CD14-positive monocyte (primary cell): Measurements from ENCODE around the gene KCNJ10. TPM values are rescaled to one million over a fixed set of nuclear protein-coding genes. Genes with fewer than 3 reads are reported as not detected.

Source experiments
- DNase-seq, 3 donors: peaks; one replicate each; pipeline ENCODE4 v3.0.0-alpha.2; 2011 to 2022
- H2AFZ ChIP-seq: 2 replicates; pipeline ENCODE4 v1.6.0; 2012; ENCODE audit warnings: mild to moderate bottlenecking, low read depth, low read length, inconsistent platforms; ENCODE audit not compliant: insufficient read depth, poor library complexity, severe bottlenecking
- H3K27ac ChIP-seq, 2 donors: 1 replicate in 1 of 2; 2 replicates in 1 of 2; pipeline ENCODE4 v1.5.1; 2012 to 2013; ENCODE audit warnings: low read length in 2 of 2, control low read depth in 1 of 2, inconsistent platforms in 1 of 2, low read depth in 1 of 2, mild to moderate bottlenecking in 1 of 2
- H3K27me3 ChIP-seq, 2 donors: one replicate each; pipeline versions ENCODE4 v1.6.0 to v1.6.1; 2011 to 2013; ENCODE audit warnings: low read length in 2 of 2; ENCODE audit not compliant: control insufficient read depth in 2 of 2, insufficient read depth in 2 of 2
- H3K36me3 ChIP-seq, 2 donors: replicated peaks in 1 of 2; 1 replicate in 1 of 2; 2 replicates in 1 of 2; pipeline versions ENCODE4 v1.5.1 to v1.6.1; 2012 to 2013; ENCODE audit warnings: low read length in 2 of 2, control low read depth in 1 of 2, inconsistent platforms in 1 of 2, mild to moderate bottlenecking in 1 of 2; ENCODE audit not compliant: insufficient read depth in 2 of 2, control insufficient read depth in 1 of 2
- H3K4me1 ChIP-seq, 2 donors: 1 replicate in 1 of 2; 2 replicates in 1 of 2; pipeline versions ENCODE4 v1.5.1 to v1.6.1; 2012 to 2013; ENCODE audit warnings: low read length in 2 of 2, control low read depth in 1 of 2, inconsistent platforms in 1 of 2, mild to moderate bottlenecking in 1 of 2, moderate library complexity in 1 of 2; ENCODE audit not compliant: insufficient read depth in 2 of 2, control insufficient read depth in 1 of 2
- H3K4me2 ChIP-seq: replicated peaks from 2 replicates; pipeline ENCODE3; 2012; ENCODE audit warnings: low read length, moderate library complexity, mild to moderate bottlenecking; ENCODE audit not compliant: poor library complexity, severe bottlenecking; ENCODE audit errors: extremely low read depth
- H3K4me3 ChIP-seq, 3 experiments: fragments of 200-600 bp in 1 of 3; sonication (generic) in 1 of 3; replicated peaks in 1 of 3; 1 replicate in 2 of 3; 2 replicates in 1 of 3; pipeline ENCODE4 v1.5.1; 2011 to 2013; ENCODE audit warnings: low read length in 3 of 3, mild to moderate bottlenecking in 3 of 3, control low read depth in 2 of 3, low read depth in 2 of 3, inconsistent platforms in 1 of 3, moderate library complexity in 1 of 3
- H3K79me2 ChIP-seq: 2 replicates; pipeline ENCODE4 v1.6.0; 2012; ENCODE audit warnings: mild to moderate bottlenecking, control low read depth, inconsistent platforms, low read length, moderate library complexity; ENCODE audit not compliant: insufficient read depth
- H3K9ac ChIP-seq: 2 replicates; pipeline ENCODE4 v1.6.0; 2017; ENCODE audit warnings: low read length, mild to moderate bottlenecking; ENCODE audit not compliant: insufficient read depth, poor library complexity, severe bottlenecking
- H3K9me3 ChIP-seq, 2 donors: replicated peaks in 1 of 2; 1 replicate in 1 of 2; 2 replicates in 1 of 2; pipeline versions ENCODE4 v1.5.1 to v1.6.1; 2012 to 2013; ENCODE audit warnings: low read length in 2 of 2, control low read depth in 1 of 2; ENCODE audit not compliant: control insufficient read depth in 1 of 2, insufficient read depth in 1 of 2
- H4K20me1 ChIP-seq: 2 replicates; pipeline ENCODE4 v1.6.0; 2012; ENCODE audit warnings: mild to moderate bottlenecking, low read length, control low read depth, moderate library complexity; ENCODE audit not compliant: insufficient read depth
- H3K27ac Mint-ChIP-seq, 7 donors: one replicate each; pipeline ENCODE4 v1.8.0; 2020; ENCODE audit warnings: mild to moderate bottlenecking in 7 of 7, mixed read lengths in 7 of 7, moderate library complexity in 6 of 7, inconsistent platforms in 2 of 7
- H3K27me3 Mint-ChIP-seq, 3 donors: one replicate each; pipeline ENCODE4 v1.8.0; 2021 to 2022; ENCODE audit warnings: low read depth in 3 of 3, mild to moderate bottlenecking in 3 of 3, mixed read lengths in 3 of 3, moderate library complexity in 3 of 3, inconsistent platforms in 1 of 3
- H3K36me3 Mint-ChIP-seq, 2 donors: one replicate each; pipeline ENCODE4 v1.8.0; 2020; ENCODE audit warnings: mixed read lengths in 2 of 2, inconsistent platforms in 1 of 2, mild to moderate bottlenecking in 1 of 2
- H3K4me1 Mint-ChIP-seq: one replicate; pipeline ENCODE4 v1.8.0; 2020; ENCODE audit warnings: mild to moderate bottlenecking, mixed read lengths
- H3K4me3 Mint-ChIP-seq, 2 donors: one replicate each; pipeline ENCODE4 v1.8.0; 2020; ENCODE audit warnings: mild to moderate bottlenecking in 2 of 2, mixed read lengths in 2 of 2, moderate library complexity in 1 of 2
- H3K9me3 Mint-ChIP-seq, 7 donors: one replicate each; pipeline ENCODE4 v1.8.0; 2020 to 2022; ENCODE audit warnings: mixed read lengths in 7 of 7, mild to moderate bottlenecking in 6 of 7, moderate library complexity in 6 of 7, inconsistent platforms in 2 of 7
- WGBS: methylation state at CpG from one replicate; pipeline ENCODE4 v1.1.5; 2013; ENCODE audit warnings: missing lambda C conversion rate; ENCODE audit not compliant: insufficient coverage; 5-methylcytosine and 5-hydroxymethylcytosine counted together
- intact Hi-C, 2 donors: fragments of 100-400 bp; cut with micrococcal nuclease; formaldehyde crosslinking; loops; one replicate each; pipeline versions ENCODE4 v1.15.0 to v1.15.1; 2023
- polyA plus RNA-seq, 3 donors: library from polyadenylated mRNA; depleted of rRNA in 1 of 3; unstranded in 2 of 3; stranded (reverse) in 1 of 3; fragments of 300-500 nt in 2 of 3; fragments of >200 nt in 1 of 3; fragmentation: Illumina TruSeq in 2 of 3; gene quantifications; 1 replicate in 2 of 3; 2 replicates in 1 of 3; pipeline ENCODE4 v1.2.3, GENCODE V29; 2012 to 2021
- TF ChIP-seq, protein P1 (sequence below): fragments of 200-600 bp; IDR thresholded peaks from one replicate; pipeline ENCODE4 v1.8.0; 2022; ENCODE audit warnings: antibody characterized with exemption, mild to moderate bottlenecking

Gene KCNJ10
- polyA plus RNA-seq, 3 donors, result 0.23 TPM; not detected in 2

- Histone ChIP-seq H3K36me3 (peaks cover 10 to 22% of the 10 kb centered on the region in 2 donors), H2AFZ (no peak overlapping the region), H3K27me3 (peaks cover 14 to 28% of the 10 kb centered on the region in 2 donors), H3K4me3 (no peak overlapping the region), H4K20me1 (no peaks in the 10 kb centered on the region), H3K9me3 (no peaks in the 10 kb centered on the region), H3K79me2 (no peaks in the 10 kb centered on the region), H3K27ac (no peak overlapping the region), H3K9ac (no peak overlapping the region), H3K4me2 (no peak overlapping the region), H3K4me1 (peaks cover 3 to 11% of the 10 kb centered on the region in 2 donors)
- TF ChIP-seq, protein P1, sequence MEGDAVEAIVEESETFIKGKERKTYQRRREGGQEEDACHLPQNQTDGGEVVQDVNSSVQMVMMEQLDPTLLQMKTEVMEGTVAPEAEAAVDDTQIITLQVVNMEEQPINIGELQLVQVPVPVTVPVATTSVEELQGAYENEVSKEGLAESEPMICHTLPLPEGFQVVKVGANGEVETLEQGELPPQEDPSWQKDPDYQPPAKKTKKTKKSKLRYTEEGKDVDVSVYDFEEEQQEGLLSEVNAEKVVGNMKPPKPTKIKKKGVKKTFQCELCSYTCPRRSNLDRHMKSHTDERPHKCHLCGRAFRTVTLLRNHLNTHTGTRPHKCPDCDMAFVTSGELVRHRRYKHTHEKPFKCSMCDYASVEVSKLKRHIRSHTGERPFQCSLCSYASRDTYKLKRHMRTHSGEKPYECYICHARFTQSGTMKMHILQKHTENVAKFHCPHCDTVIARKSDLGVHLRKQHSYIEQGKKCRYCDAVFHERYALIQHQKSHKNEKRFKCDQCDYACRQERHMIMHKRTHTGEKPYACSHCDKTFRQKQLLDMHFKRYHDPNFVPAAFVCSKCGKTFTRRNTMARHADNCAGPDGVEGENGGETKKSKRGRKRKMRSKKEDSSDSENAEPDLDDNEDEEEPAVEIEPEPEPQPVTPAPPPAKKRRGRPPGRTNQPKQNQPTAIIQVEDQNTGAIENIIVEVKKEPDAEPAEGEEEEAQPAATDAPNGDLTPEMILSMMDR, result no peak
- no peak for DNase-seq
- intact Hi-C loops, result loop anchor here in 1 of 2 donors (5.0 kb wide), 3 partner anchors 150 to 205 kb away; no protein-coding TSS in a partner anchor
- Mint-ChIP-seq H3K4me1 (peaks cover 8% of the 10 kb centered on the region), H3K27me3 (peaks cover 21 to 36% (median 34%) of the 10 kb centered on the region in 3 donors), H3K9me3 (peaks cover 0 to 9% (median 0%) of the 10 kb centered on the region in 7 donors), H3K27ac (no peak overlapping the region), H3K4me3 (no peak overlapping the region), H3K36me3 (peaks cover 12 to 27% of the 10 kb centered on the region in 2 donors)
- 97% methylated on average over 9 of the region's 12 CpGs for WGBS
Measured at GRCh38 chr1:160087118-160087662, 17.2 kb upstream of the KCNJ10 start.

GRCh38 chr1:160086456-160086892, 16.5 kb upstream of the KCNJ10 start:
- Mint-ChIP-seq H3K4me1 (peaks cover 12% of the 10 kb centered on the region), H3K27ac (no peak overlapping the region), H3K4me3 (no peak overlapping the region), H3K9me3 (peaks cover 0 to 9% (median 0%) of the 10 kb centered on the region in 7 donors), H3K36me3 (peaks cover 7 to 21% of the 10 kb centered on the region in 2 donors), H3K27me3 (peaks cover 21 to 43% (median 37%) of the 10 kb centered on the region in 3 donors)
- no peak overlapping the region for H3K27ac ChIP-seq
- H3K36me3 ChIP-seq, result peaks cover 3 to 15% of the 10 kb centered on the region in 2 donors
- TF ChIP-seq, protein P1, result no peak
- no peak overlapping the region for H3K9ac ChIP-seq
- DNase-seq, result no peak
- no peak overlapping the region for H3K4me2 ChIP-seq
- no peaks in the 10 kb centered on the region for H3K79me2 ChIP-seq
- H4K20me1 ChIP-seq, result no peaks in the 10 kb centered on the region
- H3K4me3 ChIP-seq, result no peak overlapping the region
- H3K9me3 ChIP-seq, result no peaks in the 10 kb centered on the region
- intact Hi-C loops, result loop anchor here in 1 of 2 donors (5.0 kb wide), 3 partner anchors 149 to 206 kb away; no protein-coding TSS in a partner anchor
- peaks cover 3 to 11% of the 10 kb centered on the region in 2 donors for H3K4me1 ChIP-seq
- peaks cover 16 to 35% of the 10 kb centered on the region in 2 donors for H3K27me3 ChIP-seq
- no peak overlapping the region for H2AFZ ChIP-seq
- no CpG with 5 or more reads among the region's 5 CpGs for WGBS
